ENCODE results near the gene BIRC5.
A peak's percentile ranks its signal among the peaks of the same experiment; 100 is the strongest.

Gene BIRC5

DNA sequence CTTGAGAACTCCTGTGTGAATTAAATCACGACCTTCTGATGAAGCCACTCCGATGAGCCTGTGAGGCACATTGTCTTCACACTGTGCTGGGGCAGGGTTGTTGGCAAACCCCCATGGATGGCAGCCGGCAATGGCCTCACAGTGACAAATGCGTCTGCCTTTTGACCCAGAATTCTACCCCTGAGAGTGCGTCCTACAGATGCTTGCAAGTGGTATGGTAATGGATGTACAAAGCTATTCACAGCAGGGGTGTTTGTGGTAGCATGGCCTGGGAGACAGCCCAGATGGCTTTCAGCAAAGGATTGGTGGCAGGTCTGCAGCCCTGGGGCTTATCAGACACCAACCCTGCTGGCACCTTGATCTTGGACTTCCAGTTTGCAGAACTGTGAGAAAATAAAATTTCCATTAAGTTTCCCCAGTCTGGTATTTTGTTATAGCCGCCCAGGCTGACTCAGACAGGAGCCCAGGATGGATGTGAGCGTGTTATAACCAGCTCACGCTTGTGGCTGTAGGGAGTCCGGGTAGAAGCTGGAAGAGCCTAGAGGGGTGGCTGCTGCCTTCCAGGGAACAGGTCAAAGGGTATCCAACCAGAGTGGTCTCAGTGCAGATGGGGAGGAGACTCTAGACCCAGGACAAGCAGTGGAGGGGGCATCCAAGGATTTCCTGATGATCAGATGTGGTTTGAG is 16.8 kb upstream of the BIRC5 start:
- Mint-ChIP-seq H3K4me3 (no peak overlapping the region), H3K9me3 (no peaks in the 10 kb centered on the region), H3K36me3 (ENCODE audit: low read depth) (peaks cover 6% of the 10 kb centered on the region), H3K27ac (no peak overlapping the region), H3K27me3 (ENCODE audit: low read depth) (no peaks in the 10 kb centered on the region), H3K4me1 (ENCODE audit: low read depth) (peaks cover 4% of the 10 kb centered on the region)
- DNase-seq (ENCODE audit: low spot score) = no peak

- Mint-ChIP-seq H3K27me3 (ENCODE audit: low read depth) (no peaks in the 10 kb centered on the region), H3K27ac (no peak overlapping the region)
- no peak for DNase-seq (ENCODE audit: low spot score)
These were observed 13.6 kb upstream of the BIRC5 start for GRCh38 chr17:78200451-78200850.

DNA sequence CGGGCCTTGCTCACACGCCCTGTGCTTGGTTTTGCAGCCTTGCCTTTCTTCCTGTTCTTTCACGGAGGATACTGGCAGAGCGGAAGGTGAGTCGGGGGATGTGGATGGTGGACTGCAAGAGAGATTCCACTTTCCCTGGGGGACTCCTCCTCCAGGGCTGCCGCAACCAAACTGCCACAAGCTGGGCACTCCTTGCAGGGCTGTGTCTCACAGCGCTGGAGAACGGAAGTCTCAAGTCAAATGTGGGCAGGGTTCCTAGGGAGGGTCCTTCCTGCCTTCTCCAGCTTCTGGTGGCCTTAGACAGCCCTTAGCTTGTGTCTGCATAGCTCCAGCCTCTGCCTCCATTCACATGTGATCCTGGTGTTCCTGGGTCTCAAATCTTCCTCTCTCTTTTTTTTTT is 11.4 kb upstream of the BIRC5 start:
- DNase-seq (ENCODE audit: low spot score) = no peak
- Mint-ChIP-seq H3K36me3 (ENCODE audit: low read depth) (peaks cover 5% of the 10 kb centered on the region), H3K27me3 (ENCODE audit: low read depth) (no peaks in the 10 kb centered on the region), H3K9me3 (no peaks in the 10 kb centered on the region), H3K4me1 (ENCODE audit: low read depth) (peaks cover 4% of the 10 kb centered on the region), H3K27ac (no peak overlapping the region), H3K4me3 (no peak overlapping the region)

More at GRCh38 chr17:78200451-78200850, 13.6 kb upstream of the BIRC5 start:
- H3K9me3 Mint-ChIP-seq = no peaks in the 10 kb centered on the region
- no peak overlapping the region for H3K4me3 Mint-ChIP-seq
- no peaks in the 10 kb centered on the region for H3K36me3 Mint-ChIP-seq (ENCODE audit: low read depth)
- H3K4me1 Mint-ChIP-seq (ENCODE audit: low read depth) = peaks cover 4% of the 10 kb centered on the region

- no peak overlapping the region for H3K27ac Mint-ChIP-seq
- no peak overlapping the region for H3K4me3 Mint-ChIP-seq
- H3K9me3 Mint-ChIP-seq = no peaks in the 10 kb centered on the region
- no peaks in the 10 kb centered on the region for H3K4me1 Mint-ChIP-seq (ENCODE audit: low read depth)
- no peak for DNase-seq (ENCODE audit: low spot score)
- peaks cover 5% of the 10 kb centered on the region for H3K36me3 Mint-ChIP-seq (ENCODE audit: low read depth)
- H3K27me3 Mint-ChIP-seq (ENCODE audit: low read depth) = no peaks in the 10 kb centered on the region
These were observed 9.5 kb upstream of the BIRC5 start for GRCh38 chr17:78204387-78205123.

DNA sequence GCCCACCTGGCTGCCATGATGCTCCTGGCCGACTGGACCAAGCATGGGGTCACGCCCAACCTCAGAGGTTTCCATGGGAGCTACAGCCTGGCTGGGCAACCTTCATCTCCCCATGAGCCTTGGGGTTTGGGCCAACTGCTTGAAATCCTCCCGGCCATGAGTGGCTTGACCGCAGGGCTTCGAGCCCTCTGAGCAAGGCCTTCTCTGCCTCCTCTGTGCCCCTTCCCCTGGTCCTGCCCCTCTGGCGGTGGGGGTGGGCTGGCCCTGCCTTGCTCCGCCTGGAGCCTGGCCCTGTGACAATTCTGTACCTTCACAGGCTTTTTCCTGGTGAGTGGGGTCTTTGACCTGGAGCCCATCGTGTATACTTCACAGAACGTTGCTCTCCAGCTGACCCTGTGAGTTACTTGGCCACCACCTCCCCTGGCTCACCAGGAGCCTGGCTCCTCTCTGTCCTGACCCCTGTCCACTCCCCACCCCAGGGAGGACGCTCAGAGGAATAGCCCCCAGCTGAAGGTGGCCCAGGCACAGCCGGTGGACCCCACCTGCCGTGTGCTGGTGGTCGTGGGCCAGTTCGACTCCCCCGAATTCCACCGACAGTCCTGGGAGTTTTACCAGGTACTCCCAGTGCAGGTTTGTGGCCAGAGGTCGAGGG is 8.8 kb upstream of the BIRC5 start:
- Mint-ChIP-seq H3K9me3 (no peaks in the 10 kb centered on the region), H3K27ac (no peak overlapping the region), H3K4me3 (no peak overlapping the region), H3K4me1 (ENCODE audit: low read depth) (no peaks in the 10 kb centered on the region), H3K36me3 (ENCODE audit: low read depth) (peaks cover 5% of the 10 kb centered on the region), H3K27me3 (ENCODE audit: low read depth) (no peaks in the 10 kb centered on the region)
- no peak for DNase-seq (ENCODE audit: low spot score)

DNA sequence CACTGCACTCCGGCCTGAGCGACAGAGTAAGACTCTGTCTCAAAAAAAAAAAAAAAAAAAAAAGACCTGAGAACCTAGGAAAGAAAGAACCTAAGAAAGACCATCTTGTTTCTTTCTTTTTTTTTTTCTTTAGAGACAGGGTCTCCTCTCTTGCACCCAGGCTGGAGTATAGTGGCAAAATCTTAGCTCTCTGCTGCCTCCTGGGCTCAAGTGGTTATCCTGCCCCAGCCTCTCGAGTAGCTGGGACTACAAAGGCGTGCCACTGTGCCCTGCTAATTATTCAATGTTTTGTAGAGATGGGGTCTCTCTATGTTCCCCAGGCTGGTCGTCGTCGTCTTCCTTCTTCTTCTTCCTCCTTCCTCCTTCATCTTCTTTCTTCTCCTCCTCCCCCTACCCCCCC is 7.8 kb upstream of the BIRC5 start:
- Mint-ChIP-seq H3K4me3 (no peak overlapping the region), H3K36me3 (ENCODE audit: low read depth) (peaks cover 5% of the 10 kb centered on the region), H3K27ac (no peak overlapping the region), H3K27me3 (ENCODE audit: low read depth) (no peaks in the 10 kb centered on the region), H3K4me1 (ENCODE audit: low read depth) (no peaks in the 10 kb centered on the region), H3K9me3 (no peaks in the 10 kb centered on the region)
- DNase-seq (ENCODE audit: low spot score) = no peak

DNA sequence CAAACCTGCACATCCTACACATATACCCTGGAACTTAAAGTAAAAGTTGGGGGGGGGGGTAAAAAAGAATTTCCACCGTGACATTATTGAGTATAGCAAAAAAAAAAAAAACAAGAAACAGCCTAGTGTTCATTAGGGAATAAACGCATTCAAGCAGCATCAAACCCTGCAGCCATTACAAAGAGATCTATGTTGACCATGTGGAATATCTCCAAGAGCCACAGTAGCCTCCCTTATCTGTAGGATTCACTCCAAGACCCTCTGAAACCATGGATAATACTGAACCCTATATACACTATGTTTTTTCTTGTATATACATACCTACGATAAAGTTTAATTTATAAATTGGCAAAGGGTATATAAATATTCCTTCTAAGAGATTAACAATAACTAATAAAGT is 5.6 kb upstream of the BIRC5 start:
- H3K27me3 Mint-ChIP-seq (ENCODE audit: low read depth) = no peaks in the 10 kb centered on the region
- H3K36me3 Mint-ChIP-seq (ENCODE audit: low read depth) = peaks cover 5% of the 10 kb centered on the region
- no peak for DNase-seq (ENCODE audit: low spot score)
- H3K9me3 Mint-ChIP-seq = no peaks in the 10 kb centered on the region
- H3K4me3 Mint-ChIP-seq = no peak overlapping the region
- H3K27ac Mint-ChIP-seq = no peak overlapping the region
- H3K4me1 Mint-ChIP-seq (ENCODE audit: low read depth) = no peaks in the 10 kb centered on the region

- H3K9me3 Mint-ChIP-seq = no peaks in the 10 kb centered on the region
- no peak overlapping the region for H3K4me3 Mint-ChIP-seq
- peaks cover 3% of the 10 kb centered on the region for H3K4me1 Mint-ChIP-seq (ENCODE audit: low read depth)
- H3K27me3 Mint-ChIP-seq (ENCODE audit: low read depth) = no peaks in the 10 kb centered on the region
- H3K36me3 Mint-ChIP-seq (ENCODE audit: low read depth) = peaks cover 11% of the 10 kb centered on the region
- H3K27ac Mint-ChIP-seq = no peak overlapping the region
- DNase-seq (ENCODE audit: low spot score) = no peak
These were observed 3.9 kb upstream of the BIRC5 start for GRCh38 chr17:78210111-78210510.

DNA sequence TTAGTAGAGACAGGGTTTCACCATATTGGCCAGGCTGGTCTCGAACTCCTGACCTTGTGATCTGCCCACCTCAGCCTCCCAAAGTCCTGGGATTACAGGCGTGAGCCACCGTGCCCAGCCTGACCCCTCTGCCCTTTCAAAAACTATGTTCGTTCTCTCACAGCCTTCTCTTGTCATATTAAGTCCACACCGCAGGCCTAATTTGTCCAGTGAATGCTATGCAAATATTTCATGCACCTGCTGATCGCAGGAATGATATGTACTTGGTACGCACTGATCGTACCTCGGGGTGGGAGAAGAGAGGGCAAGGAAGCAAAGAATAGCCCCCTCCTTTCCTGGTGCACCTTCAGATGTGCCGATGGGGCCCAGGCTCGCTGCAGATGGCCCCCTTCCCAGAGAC is 3.0 kb upstream of the BIRC5 start:
- no peak for DNase-seq (ENCODE audit: low spot score)
- no peaks in the 10 kb centered on the region for H3K9me3 Mint-ChIP-seq
- peaks cover 7% of the 10 kb centered on the region for H3K4me1 Mint-ChIP-seq (ENCODE audit: low read depth)
- peaks cover 17% of the 10 kb centered on the region for H3K36me3 Mint-ChIP-seq (ENCODE audit: low read depth)
- no peak overlapping the region for H3K27ac Mint-ChIP-seq
- H3K4me3 Mint-ChIP-seq = no peak overlapping the region
- H3K27me3 Mint-ChIP-seq (ENCODE audit: low read depth) = no peaks in the 10 kb centered on the region

- no peak for DNase-seq (ENCODE audit: low spot score)
- Mint-ChIP-seq H3K27ac (peak overlapping the region; percentile 93), H3K36me3 (ENCODE audit: low read depth) (peaks cover 31% of the 10 kb centered on the region), H3K4me1 (ENCODE audit: low read depth) (peaks cover 13% of the 10 kb centered on the region), H3K4me3 (peak overlapping the region; percentile 99), H3K9me3 (no peaks in the 10 kb centered on the region), H3K27me3 (ENCODE audit: low read depth) (no peaks in the 10 kb centered on the region)
These were observed 631 bp downstream of the BIRC5 start for GRCh38 chr17:78214706-78215061.

DNA sequence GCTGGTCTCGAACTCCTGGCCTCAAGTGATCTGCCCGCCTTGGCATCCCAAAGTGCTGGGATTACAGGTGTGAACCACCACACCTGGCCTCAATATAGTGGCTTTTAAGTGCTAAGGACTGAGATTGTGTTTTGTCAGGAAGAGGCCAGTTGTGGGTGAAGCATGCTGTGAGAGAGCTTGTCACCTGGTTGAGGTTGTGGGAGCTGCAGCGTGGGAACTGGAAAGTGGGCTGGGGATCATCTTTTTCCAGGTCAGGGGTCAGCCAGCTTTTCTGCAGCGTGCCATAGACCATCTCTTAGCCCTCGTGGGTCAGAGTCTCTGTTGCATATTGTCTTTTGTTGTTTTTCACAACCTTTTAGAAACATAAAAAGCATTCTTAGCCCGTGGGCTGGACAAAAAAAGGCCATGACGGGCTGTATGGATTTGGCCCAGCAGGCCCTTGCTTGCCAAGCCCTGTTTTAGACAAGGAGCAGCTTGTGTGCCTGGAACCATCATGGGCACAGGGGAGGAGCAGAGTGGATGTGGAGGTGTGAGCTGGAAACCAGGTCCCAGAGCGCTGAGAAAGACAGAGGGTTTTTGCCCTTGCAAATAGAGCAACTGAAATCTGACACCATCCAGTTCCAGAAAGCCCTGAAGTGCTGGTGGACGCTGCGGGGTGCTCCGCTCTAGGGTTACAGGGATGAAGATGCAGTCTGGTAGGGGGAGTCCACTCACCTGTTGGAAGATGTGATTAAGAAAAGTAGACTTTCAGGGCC is 5.5 kb downstream of the BIRC5 start:
- H3K4me1 Mint-ChIP-seq (ENCODE audit: low read depth) = peaks cover 10% of the 10 kb centered on the region
- DNase-seq (ENCODE audit: low spot score) = no peak
- H3K27me3 Mint-ChIP-seq (ENCODE audit: low read depth) = no peaks in the 10 kb centered on the region
- no peak overlapping the region for H3K27ac Mint-ChIP-seq
- H3K4me3 Mint-ChIP-seq = no peak overlapping the region
- H3K36me3 Mint-ChIP-seq (ENCODE audit: low read depth) = peaks cover 60% of the 10 kb centered on the region
- no peaks in the 10 kb centered on the region for H3K9me3 Mint-ChIP-seq

DNA sequence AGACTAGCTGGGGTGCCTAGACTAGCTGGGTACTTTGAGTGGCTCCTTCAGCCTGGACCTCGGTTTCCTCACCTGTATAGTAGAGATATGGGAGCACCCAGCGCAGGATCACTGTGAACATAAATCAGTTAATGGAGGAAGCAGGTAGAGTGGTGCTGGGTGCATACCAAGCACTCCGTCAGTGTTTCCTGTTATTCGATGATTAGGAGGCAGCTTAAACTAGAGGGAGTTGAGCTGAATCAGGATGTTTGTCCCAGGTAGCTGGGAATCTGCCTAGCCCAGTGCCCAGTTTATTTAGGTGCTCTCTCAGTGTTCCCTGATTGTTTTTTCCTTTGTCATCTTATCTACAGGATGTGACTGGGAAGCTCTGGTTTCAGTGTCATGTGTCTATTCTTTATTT is 9.0 kb downstream of the BIRC5 start:
- Mint-ChIP-seq H3K36me3 (ENCODE audit: low read depth) (peaks cover 49% of the 10 kb centered on the region), H3K27ac (no peak overlapping the region)
- DNase-seq (ENCODE audit: low spot score) = no peak

DNA sequence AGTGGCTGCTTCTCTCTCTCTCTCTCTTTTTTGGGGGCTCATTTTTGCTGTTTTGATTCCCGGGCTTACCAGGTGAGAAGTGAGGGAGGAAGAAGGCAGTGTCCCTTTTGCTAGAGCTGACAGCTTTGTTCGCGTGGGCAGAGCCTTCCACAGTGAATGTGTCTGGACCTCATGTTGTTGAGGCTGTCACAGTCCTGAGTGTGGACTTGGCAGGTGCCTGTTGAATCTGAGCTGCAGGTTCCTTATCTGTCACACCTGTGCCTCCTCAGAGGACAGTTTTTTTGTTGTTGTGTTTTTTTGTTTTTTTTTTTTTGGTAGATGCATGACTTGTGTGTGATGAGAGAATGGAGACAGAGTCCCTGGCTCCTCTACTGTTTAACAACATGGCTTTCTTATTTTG is 9.7 kb downstream of the BIRC5 start:
- Mint-ChIP-seq H3K4me1 (ENCODE audit: low read depth) (no peaks in the 10 kb centered on the region), H3K36me3 (ENCODE audit: low read depth) (peaks cover 46% of the 10 kb centered on the region), H3K27ac (no peak overlapping the region), H3K4me3 (no peak overlapping the region), H3K27me3 (ENCODE audit: low read depth) (no peaks in the 10 kb centered on the region), H3K9me3 (no peaks in the 10 kb centered on the region)
- DNase-seq (ENCODE audit: low spot score) = no peak

More for the DNA sequence above, 9.0 kb downstream of the BIRC5 start:
- no peak overlapping the region for H3K4me3 Mint-ChIP-seq
- H3K27me3 Mint-ChIP-seq (ENCODE audit: low read depth) = no peaks in the 10 kb centered on the region
- no peaks in the 10 kb centered on the region for H3K9me3 Mint-ChIP-seq
- H3K4me1 Mint-ChIP-seq (ENCODE audit: low read depth) = no peaks in the 10 kb centered on the region
